WTC11 (cell line): Measurements from ENCODE around the gene MEAF6. TPM values are rescaled to one million over a fixed set of nuclear protein-coding genes. Genes with fewer than 3 reads are reported as not detected.

Experiments used
- ATAC-seq: fragments of 200-7000 bp; cut with Tn5 transposase; 2 replicates; pipeline ENCODE4 v1.10.0; 2021; ENCODE audit warnings: mild to moderate bottlenecking, moderate library complexity
- CTCF ChIA-PET: fragments of 300-600 bp; sonication (Branson Sonifier 250); formaldehyde crosslinking; loops from one replicate; lab custom pipeline; 2021; ENCODE audit warnings: antibody characterized with exemption; lab: Charles Lee
- POLR2A ChIA-PET: fragments of 350-600 bp; sonication (Branson Sonifier 250); formaldehyde crosslinking; loops from one replicate; lab custom pipeline; 2021; ENCODE audit warnings: antibody characterized with exemption; lab: Charles Lee
- DNase-seq: peaks from one replicate; pipeline ENCODE4 v3.0.0; 2021; ENCODE audit warnings: low spot score
- H3K27ac Mint-ChIP-seq: 2 replicates; pipeline ENCODE4 v1.8.0; 2021; ENCODE audit warnings: mixed read lengths
- H3K27me3 Mint-ChIP-seq: 2 replicates; pipeline ENCODE4 v1.8.0; 2021; ENCODE audit warnings: low read depth, mild to moderate bottlenecking, moderate library complexity, mixed read lengths
- H3K36me3 Mint-ChIP-seq: 2 replicates; pipeline ENCODE4 v1.8.0; 2021; ENCODE audit warnings: mixed read lengths
- H3K4me1 Mint-ChIP-seq: 2 replicates; pipeline ENCODE4 v1.8.0; 2022; ENCODE audit warnings: mixed read lengths
- H3K4me3 Mint-ChIP-seq: 2 replicates; pipeline ENCODE4 v1.8.0; 2021; ENCODE audit warnings: mild to moderate bottlenecking, moderate library complexity, mixed read lengths
- H3K9me3 Mint-ChIP-seq: 2 replicates; pipeline ENCODE4 v1.8.0; 2021; ENCODE audit warnings: mixed read lengths
- CREM ChIP-seq: sonication (generic); formaldehyde crosslinking; IDR thresholded peaks from 2 replicates; pipeline ENCODE4 v1.8.1; 2022; ENCODE audit warnings: mild to moderate bottlenecking, missing genetic modification reagents, moderate library complexity
- EMX1 ChIP-seq: fragments of 250-450 bp; sonication (Bioruptor Pico); IDR thresholded peaks from 2 replicates; pipeline ENCODE4 v1.8.0; 2021; ENCODE audit warnings: mild to moderate bottlenecking
- ETV6 ChIP-seq: sonication (generic); formaldehyde crosslinking; IDR thresholded peaks from 2 replicates; pipeline ENCODE4 v1.8.1; 2022; ENCODE audit warnings: mild to moderate bottlenecking, missing genetic modification reagents
- GTF2I ChIP-seq: fragments of 250-450 bp; sonication (Bioruptor Pico); conservative IDR thresholded peaks from 2 replicates; pipeline ENCODE4 v1.4.0; 2021; ENCODE audit warnings: mild to moderate bottlenecking
- JUN ChIP-seq: sonication (generic); formaldehyde crosslinking; IDR thresholded peaks from 2 replicates; pipeline ENCODE4 v1.8.0; 2023; ENCODE audit warnings: mild to moderate bottlenecking, missing genetic modification reagents
- SOX15 ChIP-seq: fragments of 250-450 bp; sonication (Bioruptor Pico); IDR thresholded peaks from 2 replicates; pipeline ENCODE4 v1.9.0; 2021; ENCODE audit warnings: mild to moderate bottlenecking
- ZNF219 ChIP-seq: sonication (generic); formaldehyde crosslinking; IDR thresholded peaks from 2 replicates; pipeline ENCODE4 v1.8.0; 2023; ENCODE audit warnings: missing genetic modification reagents, mild to moderate bottlenecking, borderline replicate concordance
- total RNA-seq: library from RNA; stranded (reverse); gene quantifications from 3 replicates; pipeline ENCODE4 v1.2.3, GENCODE V29; 2021
- TF ChIP-seq, protein P1 (sequence below): sonication (generic); formaldehyde crosslinking; IDR thresholded peaks from 2 replicates; pipeline ENCODE4 v1.8.1; 2023; ENCODE audit warnings: mild to moderate bottlenecking, missing genetic modification reagents, borderline replicate concordance
- TF ChIP-seq, protein P2 (sequence below): sonication (generic); formaldehyde crosslinking; IDR thresholded peaks from 2 replicates; pipeline ENCODE4 v1.8.1; 2023; ENCODE audit warnings: mild to moderate bottlenecking, missing genetic modification reagents
- TF ChIP-seq, protein P3 (sequence below): sonication (generic); formaldehyde crosslinking; IDR thresholded peaks from 2 replicates; pipeline ENCODE4 v1.8.1; 2023; ENCODE audit warnings: mild to moderate bottlenecking, moderate library complexity, missing genetic modification reagents
- TF ChIP-seq, protein P4 (sequence below): sonication (generic); formaldehyde crosslinking; IDR thresholded peaks from 2 replicates; pipeline ENCODE4 v1.8.1; 2022; ENCODE audit warnings: low read depth, missing genetic modification reagents, borderline replicate concordance
- TF ChIP-seq, protein P5 (sequence below): sonication (generic); formaldehyde crosslinking; IDR thresholded peaks from 2 replicates; pipeline ENCODE4 v1.8.1; 2023; ENCODE audit warnings: mild to moderate bottlenecking, missing genetic modification reagents
- TF ChIP-seq, protein P6 (sequence below): sonication (generic); formaldehyde crosslinking; conservative IDR thresholded peaks from 2 replicates; pipeline ENCODE4 v1.8.1; 2022; ENCODE audit warnings: mild to moderate bottlenecking, missing genetic modification reagents

The MEAF6 gene
- total RNA-seq, 1 experiment from 2014 or later: 37.4 TPM

DNA sequence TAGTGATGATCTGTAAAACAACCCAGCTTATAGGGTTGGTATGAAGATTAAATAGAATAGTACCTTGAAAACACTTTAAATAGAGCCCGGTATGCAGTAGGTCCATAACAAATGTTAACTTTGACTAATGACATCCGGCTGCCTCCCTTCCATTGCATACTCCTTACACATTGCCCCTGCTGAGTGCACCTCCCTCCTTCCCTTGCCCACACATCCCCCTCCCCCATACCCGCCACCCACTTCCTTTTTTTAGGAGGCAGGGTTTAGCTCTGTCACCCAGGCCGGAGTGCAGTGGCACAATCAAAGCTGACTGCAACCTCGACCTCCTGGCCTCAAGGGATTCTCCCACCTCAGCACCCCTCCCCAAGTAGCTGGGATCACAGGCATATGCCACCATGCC is 64.6 kb downstream of the MEAF6 start:
- ChIA-PET CTCF (interaction anchor here (1.2 to 14.1 kb wide), 7 partner anchors 13 to 177 kb away, joined by 3 to 279 read pairs (median 9); partner anchors contain the start of gene MEAF6), POLR2A (no interaction called here)
- H3K9me3 Mint-ChIP-seq: no peaks in the 10 kb centered on the region
- ATAC-seq (no peak), DNase-seq (no peak)
- no peak overlapping the region for H3K4me3 Mint-ChIP-seq
- no peaks in the 10 kb centered on the region for H3K36me3 Mint-ChIP-seq
- no peak overlapping the region for H3K27ac Mint-ChIP-seq
- TF ChIP-seq SOX15 (CRISPR knock-in tag) (no peak), GTF2I (CRISPR knock-in tag) (no peak), CREM (CRISPR knock-in tag) (no peak)
- TF ChIP-seq, protein P1, sequence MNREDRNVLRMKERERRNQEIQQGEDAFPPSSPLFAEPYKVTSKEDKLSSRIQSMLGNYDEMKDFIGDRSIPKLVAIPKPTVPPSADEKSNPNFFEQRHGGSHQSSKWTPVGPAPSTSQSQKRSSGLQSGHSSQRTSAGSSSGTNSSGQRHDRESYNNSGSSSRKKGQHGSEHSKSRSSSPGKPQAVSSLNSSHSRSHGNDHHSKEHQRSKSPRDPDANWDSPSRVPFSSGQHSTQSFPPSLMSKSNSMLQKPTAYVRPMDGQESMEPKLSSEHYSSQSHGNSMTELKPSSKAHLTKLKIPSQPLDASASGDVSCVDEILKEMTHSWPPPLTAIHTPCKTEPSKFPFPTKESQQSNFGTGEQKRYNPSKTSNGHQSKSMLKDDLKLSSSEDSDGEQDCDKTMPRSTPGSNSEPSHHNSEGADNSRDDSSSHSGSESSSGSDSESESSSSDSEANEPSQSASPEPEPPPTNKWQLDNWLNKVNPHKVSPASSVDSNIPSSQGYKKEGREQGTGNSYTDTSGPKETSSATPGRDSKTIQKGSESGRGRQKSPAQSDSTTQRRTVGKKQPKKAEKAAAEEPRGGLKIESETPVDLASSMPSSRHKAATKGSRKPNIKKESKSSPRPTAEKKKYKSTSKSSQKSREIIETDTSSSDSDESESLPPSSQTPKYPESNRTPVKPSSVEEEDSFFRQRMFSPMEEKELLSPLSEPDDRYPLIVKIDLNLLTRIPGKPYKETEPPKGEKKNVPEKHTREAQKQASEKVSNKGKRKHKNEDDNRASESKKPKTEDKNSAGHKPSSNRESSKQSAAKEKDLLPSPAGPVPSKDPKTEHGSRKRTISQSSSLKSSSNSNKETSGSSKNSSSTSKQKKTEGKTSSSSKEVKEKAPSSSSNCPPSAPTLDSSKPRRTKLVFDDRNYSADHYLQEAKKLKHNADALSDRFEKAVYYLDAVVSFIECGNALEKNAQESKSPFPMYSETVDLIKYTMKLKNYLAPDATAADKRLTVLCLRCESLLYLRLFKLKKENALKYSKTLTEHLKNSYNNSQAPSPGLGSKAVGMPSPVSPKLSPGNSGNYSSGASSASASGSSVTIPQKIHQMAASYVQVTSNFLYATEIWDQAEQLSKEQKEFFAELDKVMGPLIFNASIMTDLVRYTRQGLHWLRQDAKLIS (CRISPR knock-in tag): no peak
- TF ChIP-seq, protein P2, sequence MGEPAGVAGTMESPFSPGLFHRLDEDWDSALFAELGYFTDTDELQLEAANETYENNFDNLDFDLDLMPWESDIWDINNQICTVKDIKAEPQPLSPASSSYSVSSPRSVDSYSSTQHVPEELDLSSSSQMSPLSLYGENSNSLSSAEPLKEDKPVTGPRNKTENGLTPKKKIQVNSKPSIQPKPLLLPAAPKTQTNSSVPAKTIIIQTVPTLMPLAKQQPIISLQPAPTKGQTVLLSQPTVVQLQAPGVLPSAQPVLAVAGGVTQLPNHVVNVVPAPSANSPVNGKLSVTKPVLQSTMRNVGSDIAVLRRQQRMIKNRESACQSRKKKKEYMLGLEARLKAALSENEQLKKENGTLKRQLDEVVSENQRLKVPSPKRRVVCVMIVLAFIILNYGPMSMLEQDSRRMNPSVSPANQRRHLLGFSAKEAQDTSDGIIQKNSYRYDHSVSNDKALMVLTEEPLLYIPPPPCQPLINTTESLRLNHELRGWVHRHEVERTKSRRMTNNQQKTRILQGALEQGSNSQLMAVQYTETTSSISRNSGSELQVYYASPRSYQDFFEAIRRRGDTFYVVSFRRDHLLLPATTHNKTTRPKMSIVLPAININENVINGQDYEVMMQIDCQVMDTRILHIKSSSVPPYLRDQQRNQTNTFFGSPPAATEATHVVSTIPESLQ: no peak
- peaks cover 61% of the 10 kb centered on the region for H3K4me1 Mint-ChIP-seq
- H3K27me3 Mint-ChIP-seq: peaks cover 5% of the 10 kb centered on the region

DNA sequence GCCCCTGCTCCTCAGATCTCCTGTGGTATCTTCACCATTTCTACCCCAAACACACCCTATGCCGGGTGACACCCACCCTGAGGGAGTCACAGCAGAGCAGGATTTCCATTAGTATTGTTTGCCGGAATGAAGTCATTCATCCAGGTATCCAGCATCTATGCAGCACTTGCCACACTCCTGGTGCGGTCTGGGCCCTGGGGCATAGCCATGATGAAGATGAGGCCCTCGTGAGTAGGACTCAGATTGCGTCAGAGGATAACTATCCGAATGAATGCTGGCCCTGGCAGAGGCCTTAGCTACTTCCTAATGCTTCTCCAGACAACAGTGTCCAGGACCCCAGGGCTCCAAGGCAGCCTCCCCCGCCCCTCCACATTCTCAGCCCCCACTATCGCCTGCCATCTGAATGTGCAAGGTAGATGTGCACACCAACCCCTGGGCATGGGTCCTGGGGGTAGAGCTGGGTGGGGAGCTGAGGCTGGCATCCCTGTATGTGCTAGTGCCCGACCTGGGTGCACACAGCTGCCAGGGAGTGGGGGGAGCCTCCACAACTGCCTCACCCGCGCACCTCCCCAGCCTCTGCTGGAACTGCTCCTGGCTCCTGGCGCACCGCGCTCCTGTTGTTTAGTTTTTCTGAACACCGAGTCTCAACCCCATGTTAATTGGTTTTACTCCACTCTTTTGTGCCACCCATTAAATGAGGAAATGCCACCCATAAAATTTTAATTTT is 65.7 kb downstream of the MEAF6 start:
- TF ChIP-seq ETV6 (CRISPR knock-in tag): no peak
- TF ChIP-seq, protein P3, sequence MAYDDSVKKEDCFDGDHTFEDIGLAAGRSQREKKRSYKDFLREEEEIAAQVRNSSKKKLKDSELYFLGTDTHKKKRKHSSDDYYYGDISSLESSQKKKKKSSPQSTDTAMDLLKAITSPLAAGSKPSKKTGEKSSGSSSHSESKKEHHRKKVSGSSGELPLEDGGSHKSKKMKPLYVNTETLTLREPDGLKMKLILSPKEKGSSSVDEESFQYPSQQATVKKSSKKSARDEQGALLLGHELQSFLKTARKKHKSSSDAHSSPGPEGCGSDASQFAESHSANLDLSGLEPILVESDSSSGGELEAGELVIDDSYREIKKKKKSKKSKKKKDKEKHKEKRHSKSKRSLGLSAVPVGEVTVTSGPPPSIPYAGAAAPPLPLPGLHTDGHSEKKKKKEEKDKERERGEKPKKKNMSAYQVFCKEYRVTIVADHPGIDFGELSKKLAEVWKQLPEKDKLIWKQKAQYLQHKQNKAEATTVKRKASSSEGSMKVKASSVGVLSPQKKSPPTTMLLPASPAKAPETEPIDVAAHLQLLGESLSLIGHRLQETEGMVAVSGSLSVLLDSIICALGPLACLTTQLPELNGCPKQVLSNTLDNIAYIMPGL (CRISPR knock-in tag): no peak
- ATAC-seq (no peak), DNase-seq (no peak)
- Mint-ChIP-seq H3K27ac (no peak overlapping the region), H3K9me3 (no peaks in the 10 kb centered on the region), H3K4me3 (no peak overlapping the region), H3K4me1 (peaks cover 59% of the 10 kb centered on the region), H3K27me3 (peaks cover 8% of the 10 kb centered on the region), H3K36me3 (no peaks in the 10 kb centered on the region)
- ChIA-PET POLR2A (interaction anchor here (0.6 kb wide), 1 partner anchor 1014 kb away, joined by 3 read pairs; no protein-coding TSS in a partner anchor), CTCF (interaction anchor here (0.6 to 14.1 kb wide), 13 partner anchors 12 to 858 kb away, joined by 3 to 279 read pairs (median 6); partner anchors contain the start of gene MEAF6)

DNA sequence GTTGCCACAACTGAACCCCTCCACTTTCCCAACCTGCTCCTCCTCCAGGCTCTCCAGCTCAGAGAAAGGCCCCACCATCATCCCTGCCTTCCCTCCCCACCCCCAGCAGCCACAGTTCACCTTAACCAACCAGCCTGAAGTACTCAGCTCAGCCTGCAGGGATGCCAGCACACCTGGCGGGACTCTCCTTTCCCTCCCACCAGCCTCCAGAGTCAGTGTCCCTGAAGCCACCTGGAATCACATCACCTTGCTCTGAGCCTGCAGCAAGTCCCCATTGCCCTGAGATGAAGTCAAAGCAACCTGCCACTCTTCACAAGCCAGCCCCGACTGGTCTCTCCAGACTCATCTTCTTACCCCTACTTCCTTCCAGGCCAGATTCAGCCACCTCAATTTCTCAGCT is 66.4 kb downstream of the MEAF6 start:
- Mint-ChIP-seq H3K4me3 (no peak overlapping the region), H3K27ac (no peak overlapping the region), H3K36me3 (no peaks in the 10 kb centered on the region), H3K4me1 (peaks cover 56% of the 10 kb centered on the region), H3K27me3 (peaks cover 14% of the 10 kb centered on the region), H3K9me3 (no peaks in the 10 kb centered on the region)
- ChIA-PET CTCF (interaction anchor here (0.9 to 14.1 kb wide), 12 partner anchors 10 to 857 kb away, joined by 3 to 279 read pairs (median 6); no protein-coding TSS in a partner anchor), POLR2A (interaction anchor here (0.6 kb wide), 1 partner anchor 1013 kb away, joined by 3 read pairs; no protein-coding TSS in a partner anchor)
- DNase-seq: no peak
- TF ChIP-seq JUN (CRISPR knock-in tag): no peak
- TF ChIP-seq, protein P4, sequence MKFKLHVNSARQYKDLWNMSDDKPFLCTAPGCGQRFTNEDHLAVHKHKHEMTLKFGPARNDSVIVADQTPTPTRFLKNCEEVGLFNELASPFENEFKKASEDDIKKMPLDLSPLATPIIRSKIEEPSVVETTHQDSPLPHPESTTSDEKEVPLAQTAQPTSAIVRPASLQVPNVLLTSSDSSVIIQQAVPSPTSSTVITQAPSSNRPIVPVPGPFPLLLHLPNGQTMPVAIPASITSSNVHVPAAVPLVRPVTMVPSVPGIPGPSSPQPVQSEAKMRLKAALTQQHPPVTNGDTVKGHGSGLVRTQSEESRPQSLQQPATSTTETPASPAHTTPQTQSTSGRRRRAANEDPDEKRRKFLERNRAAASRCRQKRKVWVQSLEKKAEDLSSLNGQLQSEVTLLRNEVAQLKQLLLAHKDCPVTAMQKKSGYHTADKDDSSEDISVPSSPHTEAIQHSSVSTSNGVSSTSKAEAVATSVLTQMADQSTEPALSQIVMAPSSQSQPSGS (CRISPR knock-in tag): no peak
- TF ChIP-seq ZNF219 (CRISPR knock-in tag): no peak
- TF ChIP-seq, protein P5, sequence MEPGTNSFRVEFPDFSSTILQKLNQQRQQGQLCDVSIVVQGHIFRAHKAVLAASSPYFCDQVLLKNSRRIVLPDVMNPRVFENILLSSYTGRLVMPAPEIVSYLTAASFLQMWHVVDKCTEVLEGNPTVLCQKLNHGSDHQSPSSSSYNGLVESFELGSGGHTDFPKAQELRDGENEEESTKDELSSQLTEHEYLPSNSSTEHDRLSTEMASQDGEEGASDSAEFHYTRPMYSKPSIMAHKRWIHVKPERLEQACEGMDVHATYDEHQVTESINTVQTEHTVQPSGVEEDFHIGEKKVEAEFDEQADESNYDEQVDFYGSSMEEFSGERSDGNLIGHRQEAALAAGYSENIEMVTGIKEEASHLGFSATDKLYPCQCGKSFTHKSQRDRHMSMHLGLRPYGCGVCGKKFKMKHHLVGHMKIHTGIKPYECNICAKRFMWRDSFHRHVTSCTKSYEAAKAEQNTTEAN (CRISPR knock-in tag): no peak
- TF ChIP-seq, protein P6, sequence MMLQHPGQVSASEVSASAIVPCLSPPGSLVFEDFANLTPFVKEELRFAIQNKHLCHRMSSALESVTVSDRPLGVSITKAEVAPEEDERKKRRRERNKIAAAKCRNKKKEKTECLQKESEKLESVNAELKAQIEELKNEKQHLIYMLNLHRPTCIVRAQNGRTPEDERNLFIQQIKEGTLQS: no peak
- TF ChIP-seq EMX1 (CRISPR knock-in tag): no peak
- peak; percentile 51 for ATAC-seq
